ENCODE results near the gene TBC1D23.

DNA sequence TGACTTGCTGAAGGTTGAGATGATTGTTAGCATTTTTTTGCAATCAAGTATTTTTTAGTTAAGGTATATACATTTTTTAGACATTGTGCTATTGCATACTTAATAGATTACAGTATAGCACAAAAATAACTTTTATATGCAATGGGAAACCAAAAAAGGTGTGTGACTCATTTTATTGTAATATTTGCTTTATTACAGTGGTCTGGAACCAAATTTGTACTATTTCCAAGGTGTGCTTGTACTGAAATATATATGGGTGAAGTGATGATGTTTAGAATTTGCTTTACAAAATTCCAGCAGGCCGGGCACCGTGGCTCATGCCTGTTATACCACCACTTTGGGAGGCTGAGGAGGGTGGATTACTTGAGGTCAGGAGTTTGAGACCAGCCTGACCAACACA is 29.1 kb upstream of the TBC1D23 start:
- TF ChIP-seq POLR2AphosphoS5 (IDR thresholded peaks at IDR 0.05) = no peak
- TF ChIP-seq, protein P1, sequence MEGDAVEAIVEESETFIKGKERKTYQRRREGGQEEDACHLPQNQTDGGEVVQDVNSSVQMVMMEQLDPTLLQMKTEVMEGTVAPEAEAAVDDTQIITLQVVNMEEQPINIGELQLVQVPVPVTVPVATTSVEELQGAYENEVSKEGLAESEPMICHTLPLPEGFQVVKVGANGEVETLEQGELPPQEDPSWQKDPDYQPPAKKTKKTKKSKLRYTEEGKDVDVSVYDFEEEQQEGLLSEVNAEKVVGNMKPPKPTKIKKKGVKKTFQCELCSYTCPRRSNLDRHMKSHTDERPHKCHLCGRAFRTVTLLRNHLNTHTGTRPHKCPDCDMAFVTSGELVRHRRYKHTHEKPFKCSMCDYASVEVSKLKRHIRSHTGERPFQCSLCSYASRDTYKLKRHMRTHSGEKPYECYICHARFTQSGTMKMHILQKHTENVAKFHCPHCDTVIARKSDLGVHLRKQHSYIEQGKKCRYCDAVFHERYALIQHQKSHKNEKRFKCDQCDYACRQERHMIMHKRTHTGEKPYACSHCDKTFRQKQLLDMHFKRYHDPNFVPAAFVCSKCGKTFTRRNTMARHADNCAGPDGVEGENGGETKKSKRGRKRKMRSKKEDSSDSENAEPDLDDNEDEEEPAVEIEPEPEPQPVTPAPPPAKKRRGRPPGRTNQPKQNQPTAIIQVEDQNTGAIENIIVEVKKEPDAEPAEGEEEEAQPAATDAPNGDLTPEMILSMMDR (IDR thresholded peaks at IDR 0.05) = no peak
- TF ChIP-seq POLR2A (IDR thresholded peaks at IDR 0.05) = no peak
- no peak for TF ChIP-seq EP300 (IDR thresholded peaks at IDR 0.05; ENCODE audit: low read depth)

All from transverse colon (tissue), 4 donors.